Stimulated activated CD8-positive, alpha-beta memory T cell treated with anti-CD3 and anti-CD28 coated beads, Interleukin-4, amount 100 ng/mL, for 24 hours (primary cell): ENCODE results near the gene DHX8.
"Not testable (repeated sequence)": the region's sequence is repeated elsewhere in the genome, so short reads cannot be mapped to it uniquely, and the experiment has no call there.

ENCODE experiments used
- DNase-seq: peaks from one replicate; pipeline ENCODE4 v3.0.0-alpha.2; 2020; ENCODE audit warnings: low read depth

Gene DHX8

GRCh38 chr17:43462569-43462968 lies 21.2 kb upstream of the DHX8 start:
- not testable (repeated sequence) for DNase-seq

GRCh38 chr17:43463241-43463640 lies 20.5 kb upstream of the DHX8 start:
- DNase-seq = no peak

- no peak for DNase-seq
Observed at GRCh38 chr17:43464046-43464445, 19.7 kb upstream of the DHX8 start.

- DNase-seq = no peak
Observed at GRCh38 chr17:43465049-43465448, 18.7 kb upstream of the DHX8 start.

GRCh38 chr17:43467981-43468581 lies 15.7 kb upstream of the DHX8 start:
- no peak for DNase-seq

DNA sequence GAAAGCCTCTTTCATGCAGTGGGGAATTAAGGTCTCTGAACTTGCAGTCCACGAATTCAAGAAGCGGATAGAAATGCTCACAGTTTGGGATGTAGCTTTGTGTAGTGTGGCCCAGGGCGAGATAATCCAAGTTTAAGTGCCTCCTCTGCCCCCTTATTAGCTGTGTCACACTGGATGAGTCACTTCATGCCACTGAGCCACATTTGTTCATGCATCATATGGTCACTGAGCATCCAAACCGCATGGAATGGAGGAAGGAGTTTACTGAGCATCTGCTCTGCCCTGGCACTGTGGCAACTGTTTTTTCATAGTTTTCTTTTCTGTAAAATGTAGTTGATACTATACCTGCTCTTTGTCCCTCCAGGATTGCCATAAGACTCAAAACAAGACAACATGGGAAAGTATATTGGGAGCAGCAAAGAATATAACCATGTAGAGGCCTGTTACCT lies 15.1 kb upstream of the DHX8 start:
- no peak for DNase-seq

- no peak for DNase-seq
Observed at GRCh38 chr17:43469145-43469544, 14.6 kb upstream of the DHX8 start.

DNA sequence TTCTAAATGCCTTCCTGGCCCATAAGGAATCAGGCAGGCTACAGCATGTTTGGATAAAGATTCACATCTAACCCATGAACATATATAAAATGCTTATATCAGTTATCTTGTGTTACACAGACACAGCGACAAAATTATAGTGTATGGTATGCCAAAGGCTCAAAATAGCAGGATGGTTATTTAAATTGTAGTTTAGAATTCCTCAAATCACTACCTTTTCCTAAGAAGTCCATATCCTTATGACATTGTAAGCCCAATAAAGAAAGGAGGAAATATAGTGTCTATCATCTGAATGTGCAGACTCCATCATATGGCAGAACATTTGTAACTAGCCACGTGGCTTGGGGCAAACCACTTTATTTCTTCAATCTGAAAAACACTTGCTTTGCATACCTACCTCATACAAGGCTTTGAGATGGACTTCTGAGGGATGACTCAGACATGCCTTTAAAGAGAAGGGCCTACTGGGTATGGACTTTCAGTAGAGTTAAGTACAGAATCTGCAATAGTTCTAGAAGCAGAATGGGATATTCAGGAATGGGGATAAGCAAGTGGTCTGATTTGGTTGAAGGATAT lies 12.1 kb upstream of the DHX8 start:
- DNase-seq = no peak

DNA sequence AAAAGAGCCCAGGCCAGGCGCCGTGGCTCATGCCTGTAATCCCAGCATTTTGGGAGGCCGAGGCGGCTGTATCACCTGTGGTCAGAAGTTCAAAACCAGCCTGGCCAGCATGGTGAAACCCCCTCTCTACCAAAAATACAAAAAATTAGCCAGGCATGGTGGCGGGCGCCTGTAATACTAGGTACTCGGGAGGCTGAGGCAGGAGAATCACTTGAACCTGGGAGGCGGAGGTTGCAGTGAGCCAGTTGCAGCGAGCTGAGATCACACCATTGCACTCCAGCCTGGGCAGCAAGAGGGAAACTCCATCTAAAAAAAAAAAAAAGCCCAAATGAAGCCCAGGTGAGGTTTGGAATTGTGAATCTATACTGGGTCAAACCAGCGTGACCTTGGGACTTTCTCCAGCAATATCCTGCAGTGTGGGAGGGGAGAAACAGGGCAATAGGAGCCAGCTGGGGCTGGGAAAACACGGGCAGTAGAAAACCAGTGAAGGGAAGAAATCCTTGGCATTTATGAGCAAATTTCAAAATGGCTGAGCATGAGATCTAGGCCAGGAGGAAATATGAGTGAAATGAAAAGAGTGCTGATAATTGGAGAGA lies 8.2 kb upstream of the DHX8 start:
- DNase-seq = no peak

DNA sequence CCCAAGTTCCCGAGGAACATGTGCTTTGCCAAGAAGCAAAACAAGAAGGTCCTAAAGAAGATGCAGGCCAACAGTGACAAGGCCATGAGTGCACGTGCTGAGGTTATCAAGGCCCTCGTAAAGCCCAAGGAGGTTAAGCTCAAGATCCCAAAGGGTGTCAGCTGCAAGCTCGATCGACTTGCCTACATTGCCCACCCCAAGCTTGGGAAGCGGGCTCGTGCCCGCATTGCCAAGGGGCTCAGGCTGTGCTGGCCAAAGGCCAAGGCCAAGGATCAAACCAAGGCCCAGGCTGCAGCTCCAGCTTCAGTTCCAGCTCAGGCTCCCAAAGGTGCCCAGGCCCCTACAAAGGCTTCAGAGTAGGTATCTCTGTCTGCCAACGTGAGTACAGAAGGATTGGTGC lies 7.5 kb upstream of the DHX8 start:
- not testable (repeated sequence) for DNase-seq

DNA sequence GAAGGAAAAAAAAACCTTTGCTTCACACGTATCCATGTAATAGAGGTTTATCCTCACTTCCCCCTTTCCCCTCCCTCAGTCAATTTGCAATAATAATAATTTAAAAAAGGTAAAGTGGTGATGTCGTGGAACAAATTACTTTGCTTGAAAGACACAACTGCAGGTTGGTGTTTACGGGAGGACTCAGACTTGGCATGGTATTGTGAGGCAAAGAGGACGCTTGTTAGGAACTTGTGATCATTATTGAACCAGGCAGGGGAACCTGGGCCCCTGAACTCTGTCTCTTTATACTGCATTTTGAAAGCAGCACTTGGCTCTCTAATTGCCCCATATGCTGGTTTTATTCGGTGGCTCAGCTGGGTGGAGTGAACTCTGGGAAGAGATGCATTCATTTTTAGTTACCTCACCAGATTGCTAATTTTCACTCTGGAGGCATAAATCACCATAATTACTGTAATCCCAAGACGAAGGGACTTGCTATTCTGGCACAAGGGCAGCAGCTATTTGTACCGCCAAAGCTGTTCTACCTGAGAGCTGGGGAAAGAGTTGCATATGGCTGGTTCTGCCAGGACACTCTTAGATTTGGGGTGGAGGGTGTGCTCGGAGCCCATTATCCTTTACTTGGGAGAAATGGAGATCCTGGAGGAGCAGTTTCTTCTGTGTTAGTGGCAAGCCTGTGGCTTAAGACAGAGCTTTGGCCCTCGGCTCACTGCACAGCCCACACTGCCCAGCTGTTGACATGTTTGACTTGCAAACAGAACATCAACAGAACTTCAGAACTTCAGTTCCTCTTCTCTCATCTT lies 5.7 kb upstream of the DHX8 start:
- no peak for DNase-seq

- DNase-seq = no peak
Observed at GRCh38 chr17:43479948-43480347, 3.8 kb upstream of the DHX8 start.

DNA sequence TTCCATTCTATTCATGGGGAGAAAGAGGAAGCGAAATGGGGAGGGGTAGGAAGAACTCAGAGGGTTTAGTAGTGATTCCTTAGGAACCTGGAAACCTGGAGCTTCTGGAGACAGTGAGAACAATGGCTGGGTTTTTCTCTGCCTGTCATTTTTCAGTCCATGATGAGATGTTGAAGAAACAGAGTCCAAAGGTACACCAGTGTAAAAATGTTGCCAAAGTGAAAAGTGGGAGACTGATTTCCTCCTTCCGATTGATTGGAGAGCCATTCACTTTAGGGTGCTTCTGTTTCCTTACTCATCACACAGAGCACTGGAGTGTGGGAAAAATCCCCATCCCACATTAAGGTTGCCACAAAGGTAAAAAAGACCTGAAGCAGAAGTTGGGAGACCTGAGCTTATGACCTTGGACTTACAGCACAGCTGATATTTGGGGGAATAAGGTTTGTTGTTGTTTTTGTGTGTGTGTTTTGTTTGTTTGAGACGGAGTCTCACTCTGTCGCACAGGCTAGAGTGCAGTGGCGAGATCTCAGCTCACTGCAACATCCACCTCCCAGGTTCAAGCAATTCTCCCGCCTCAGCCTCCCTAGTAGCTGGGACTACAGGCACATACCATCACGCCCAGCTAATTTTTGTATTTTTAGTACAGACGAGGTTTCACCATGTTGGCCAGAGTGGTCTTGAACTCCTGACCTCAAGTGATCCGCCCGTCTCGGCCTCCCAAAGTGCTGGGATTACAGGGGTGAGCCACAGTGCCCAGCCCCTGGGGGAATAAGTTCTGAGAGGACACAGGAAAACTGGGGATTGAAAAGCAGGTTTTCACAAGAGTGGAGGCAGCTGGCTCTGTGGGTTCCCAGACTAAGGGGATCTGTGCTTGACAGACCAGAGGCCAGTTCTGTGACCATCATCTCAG lies 1.4 kb upstream of the DHX8 start:
- DNase-seq = no peak

GRCh38 chr17:43490621-43491020 lies 6.8 kb downstream of the DHX8 start:
- DNase-seq = no peak

- DNase-seq = not testable (repeated sequence)
Observed at GRCh38 chr17:43509440-43509839, 25.7 kb downstream of the DHX8 start.

DNA sequence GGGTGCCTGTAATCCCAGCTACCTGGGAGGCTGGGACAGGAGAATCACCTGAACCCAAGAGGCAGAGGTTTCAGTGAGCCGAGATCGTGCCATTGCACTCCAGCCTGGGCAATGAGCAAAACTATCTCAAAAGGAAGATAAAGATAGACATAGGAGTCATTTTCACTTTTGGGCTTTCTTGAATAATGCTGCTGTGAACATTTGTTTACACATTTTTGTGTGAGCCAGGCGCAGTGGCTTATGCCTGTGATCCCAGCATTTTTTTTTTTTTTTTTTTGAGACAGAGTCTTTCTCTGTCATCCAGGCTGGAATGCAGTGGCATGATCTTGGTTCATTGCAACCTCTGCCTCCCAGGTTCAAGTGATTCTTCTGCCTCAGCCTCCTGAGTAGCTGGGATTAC lies 27.4 kb downstream of the DHX8 start:
- DNase-seq = not testable (repeated sequence)

GRCh38 chr17:43515656-43516055 lies 31.9 kb downstream of the DHX8 start:
- no peak for DNase-seq

- DNase-seq = no peak
Observed at GRCh38 chr17:43517161-43517560, 33.4 kb downstream of the DHX8 start.

DNA sequence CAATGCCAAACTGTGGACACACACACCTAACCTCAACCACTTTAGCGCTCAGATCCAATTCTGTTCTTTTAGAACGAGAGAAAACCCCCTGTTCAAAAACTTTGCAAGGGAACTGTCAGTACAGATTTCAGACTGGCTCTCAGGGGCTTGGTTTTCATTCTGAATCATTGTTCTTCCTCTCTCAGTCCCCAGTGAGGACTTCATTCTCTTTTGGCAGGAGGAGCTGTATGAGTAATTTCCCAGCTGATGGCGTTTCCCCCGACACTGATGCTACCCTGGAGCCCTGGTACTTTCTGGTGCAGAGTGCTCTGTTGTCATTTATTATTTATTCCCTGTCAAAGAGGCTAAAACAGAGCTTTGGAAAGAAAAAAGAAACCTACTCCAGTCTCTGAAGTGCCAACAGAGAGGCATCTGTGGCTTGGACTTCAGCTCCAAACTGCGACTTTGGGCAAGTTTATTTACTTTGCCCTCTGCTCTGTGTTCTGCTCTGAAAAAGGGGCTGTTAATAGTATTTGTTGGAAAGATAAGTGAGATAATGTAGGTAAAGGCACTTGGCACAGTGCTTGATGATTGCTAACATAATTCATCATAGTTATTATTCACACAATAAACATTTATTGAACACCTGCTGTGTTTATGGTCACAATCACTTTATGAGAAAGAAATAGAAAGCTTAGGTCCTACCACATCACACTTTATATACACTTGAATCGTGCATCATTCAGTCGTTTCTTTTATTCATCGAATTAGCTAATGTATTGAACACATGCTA lies 34.0 kb downstream of the DHX8 start:
- no peak for DNase-seq

DNA sequence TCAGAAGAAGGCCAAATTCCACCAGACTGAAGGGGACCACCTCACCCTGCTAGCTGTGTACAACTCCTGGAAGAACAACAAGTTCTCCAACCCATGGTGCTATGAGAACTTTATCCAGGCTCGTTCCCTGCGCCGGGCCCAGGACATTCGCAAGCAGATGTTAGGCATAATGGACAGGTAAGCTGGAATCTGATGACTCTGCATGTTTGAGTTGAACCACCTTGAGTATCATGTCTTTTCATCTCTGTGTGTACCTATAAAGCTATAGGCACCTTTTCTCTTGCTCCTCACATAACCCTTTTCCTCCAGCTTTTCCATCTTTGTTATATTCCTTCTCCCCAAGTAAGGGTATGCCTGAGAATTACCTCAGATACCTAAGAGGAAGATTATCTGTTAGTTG lies 37.6 kb downstream of the DHX8 start:
- DNase-seq = no peak

- no peak for DNase-seq
Observed at GRCh38 chr17:43524945-43525575, 41.3 kb downstream of the DHX8 start.
